H9 (cell line): ENCODE data around the gene ERMAP. TPM values are rescaled to one million over a fixed set of nuclear protein-coding genes. Genes with fewer than 3 reads are reported as not detected.

Experiments used
- DNase-seq: peaks from one replicate; pipeline ENCODE4 v3.0.0-alpha.2; 2017
- H2AFZ ChIP-seq: one replicate; pipeline ENCODE4 v1.6.1; 2013; ENCODE audit warnings: mild to moderate bottlenecking, low read length, control low read depth, moderate library complexity
- H2AK5ac ChIP-seq: 2 replicates; pipeline ENCODE4 v1.6.1; 2013; ENCODE audit warnings: low read length, control low read depth, mixed read lengths; ENCODE audit not compliant: insufficient read length
- H2BK120ac ChIP-seq: one replicate; pipeline ENCODE4 v1.6.1; 2013; ENCODE audit warnings: low read depth, mild to moderate bottlenecking, low read length, control low read depth, inconsistent platforms; ENCODE audit not compliant: poor library complexity, severe bottlenecking
- H2BK12ac ChIP-seq: 2 replicates; pipeline ENCODE4 v1.6.1; 2013; ENCODE audit warnings: low read length, control low read depth, mixed read lengths, low read depth; ENCODE audit not compliant: insufficient read length
- H2BK15ac ChIP-seq: 2 replicates; pipeline ENCODE4 v1.6.1; 2013; ENCODE audit warnings: low read depth, low read length, control low read depth
- H2BK20ac ChIP-seq: one replicate; pipeline ENCODE4 v1.6.1; 2013; ENCODE audit warnings: low read depth, mild to moderate bottlenecking, low read length, control low read depth, inconsistent platforms; ENCODE audit not compliant: poor library complexity, severe bottlenecking
- H2BK5ac ChIP-seq: 2 replicates; pipeline ENCODE4 v1.6.1; 2013; ENCODE audit warnings: low read length, control low read depth, mixed read lengths; ENCODE audit not compliant: insufficient read length
- H3K14ac ChIP-seq: 2 replicates; pipeline ENCODE4 v1.6.1; 2013; ENCODE audit warnings: low read length, control low read depth; ENCODE audit not compliant: insufficient read depth
- H3K18ac ChIP-seq: 2 replicates; pipeline ENCODE4 v1.6.1; 2013; ENCODE audit warnings: low read depth, mild to moderate bottlenecking, mixed read lengths, low read length, control low read depth; ENCODE audit not compliant: insufficient read length
- H3K23ac ChIP-seq: 2 replicates; pipeline ENCODE4 v1.6.1; 2013; ENCODE audit warnings: low read length, control low read depth, mixed read lengths, low read depth; ENCODE audit not compliant: insufficient read length
- H3K23me2 ChIP-seq: 2 replicates; pipeline ENCODE4 v1.6.1; 2013; ENCODE audit warnings: low read depth, mild to moderate bottlenecking, mixed read lengths, low read length, control low read depth; ENCODE audit not compliant: insufficient read length, poor library complexity, severe bottlenecking
- H3K27ac ChIP-seq: 2 replicates; pipeline ENCODE4 v1.5.1; 2013; ENCODE audit warnings: low read length, control low read depth, mixed read lengths, low read depth; ENCODE audit not compliant: insufficient read length
- H3K27me3 ChIP-seq: 2 replicates; pipeline ENCODE4 v1.6.1; 2013; ENCODE audit warnings: low read length, control low read depth, inconsistent platforms; ENCODE audit not compliant: insufficient read depth
- H3K4ac ChIP-seq: 2 replicates; pipeline ENCODE4 v1.6.1; 2013; ENCODE audit warnings: low read depth, mild to moderate bottlenecking, control low read depth, inconsistent platforms, low read length, moderate library complexity
- H3K4me1 ChIP-seq: 2 replicates; pipeline ENCODE4 v1.6.1; 2013; ENCODE audit warnings: low read length, control low read depth, inconsistent platforms; ENCODE audit not compliant: insufficient read depth
- H3K4me2 ChIP-seq: 2 replicates; pipeline ENCODE4 v1.6.1; 2013; ENCODE audit warnings: low read length, control low read depth, mixed read lengths; ENCODE audit not compliant: insufficient read length, insufficient read depth
- H3K56ac ChIP-seq: 2 replicates; pipeline ENCODE4 v1.6.1; 2013; ENCODE audit warnings: low read depth, mild to moderate bottlenecking, mixed read lengths, low read length, control low read depth; ENCODE audit not compliant: insufficient read length
- H3K79me1 ChIP-seq: 2 replicates; pipeline ENCODE4 v1.6.1; 2013; ENCODE audit warnings: low read depth, mild to moderate bottlenecking, moderate library complexity, low read length, control low read depth, inconsistent platforms; ENCODE audit not compliant: insufficient read depth, poor library complexity, severe bottlenecking
- H3K79me2 ChIP-seq: 2 replicates; pipeline ENCODE4 v1.6.1; 2013; ENCODE audit warnings: low read length, control low read depth, inconsistent platforms; ENCODE audit not compliant: insufficient read depth
- H3K9ac ChIP-seq: 2 replicates; pipeline ENCODE4 v1.6.1; 2013; ENCODE audit warnings: low read length, control low read depth, mixed read lengths; ENCODE audit not compliant: insufficient read length; ENCODE audit errors: extremely low read depth
- H3K9me3 ChIP-seq: one replicate; pipeline ENCODE4 v1.6.1; 2013; ENCODE audit warnings: low read depth, low read length, inconsistent platforms; ENCODE audit not compliant: control insufficient read depth
- H3T11ph ChIP-seq: one replicate; pipeline ENCODE4 v1.6.1; 2013; ENCODE audit warnings: mild to moderate bottlenecking, low read length, control low read depth, inconsistent platforms
- H4K20me1 ChIP-seq: one replicate; pipeline ENCODE4 v1.6.1; 2013; ENCODE audit not compliant: control insufficient read depth, insufficient read length, insufficient read depth
- H4K5ac ChIP-seq: 2 replicates; pipeline ENCODE4 v1.6.1; 2013; ENCODE audit warnings: low read depth, mild to moderate bottlenecking, mixed read lengths, low read length, control low read depth; ENCODE audit not compliant: insufficient read length
- H4K8ac ChIP-seq: replicated peaks from 2 replicates; pipeline ENCODE4 v1.6.1; 2013; ENCODE audit warnings: low read length, control low read depth, mixed read lengths, low read depth; ENCODE audit not compliant: insufficient read length
- H4K91ac ChIP-seq: 2 replicates; pipeline ENCODE4 v1.6.1; 2013; ENCODE audit warnings: low read depth, mild to moderate bottlenecking, moderate library complexity, mixed read lengths, low read length, control low read depth; ENCODE audit not compliant: insufficient read length
- H3K27ac Mint-ChIP-seq, 3 experiments: 2 replicates in 2 of 3; 3 replicates in 1 of 3; pipeline ENCODE4 v1.8.0; 2020 to 2021; ENCODE audit warnings: mixed read lengths in 3 of 3, mild to moderate bottlenecking in 1 of 3, moderate library complexity in 1 of 3
- H3K27me3 Mint-ChIP-seq: 2 replicates; pipeline ENCODE4 v1.8.0; 2021; ENCODE audit warnings: low read depth, mild to moderate bottlenecking, moderate library complexity, mixed read lengths
- H3K36me3 Mint-ChIP-seq, 3 experiments: 2 replicates in 2 of 3; 3 replicates in 1 of 3; pipeline ENCODE4 v1.8.0; 2020 to 2021; ENCODE audit warnings: low read depth in 3 of 3, mixed read lengths in 3 of 3; ENCODE audit not compliant: insufficient read depth in 1 of 3
- H3K4me1 Mint-ChIP-seq, 2 experiments: 2 replicates each; pipeline ENCODE4 v1.8.0; 2020; ENCODE audit warnings: mixed read lengths in 2 of 2
- H3K4me3 Mint-ChIP-seq, 2 experiments: 2 replicates in 1 of 2; 3 replicates in 1 of 2; pipeline ENCODE4 v1.8.0; 2020 to 2021; ENCODE audit warnings: mild to moderate bottlenecking in 2 of 2, mixed read lengths in 2 of 2, moderate library complexity in 1 of 2
- H3K9me3 Mint-ChIP-seq, 2 experiments: 2 replicates in 1 of 2; 3 replicates in 1 of 2; pipeline ENCODE4 v1.8.0; 2020; ENCODE audit warnings: mild to moderate bottlenecking in 2 of 2, mixed read lengths in 2 of 2, moderate library complexity in 1 of 2
- CTCF ChIP-seq: fragments of 200-600 bp; sonication (generic); conservative IDR thresholded peaks from 3 replicates; pipeline ENCODE4 v1.8.0; 2021; ENCODE audit warnings: antibody characterized with exemption, mild to moderate bottlenecking
- WGBS: extraction: QIAGEN DNeasy Blood & Tissue Kit; methylation state at CpG from one replicate; pipeline ENCODE4 v1.1.7; 2013; ENCODE audit warnings: missing lambda C conversion rate, low lambda C conversion rate, mixed read lengths; ENCODE audit not compliant: insufficient read length; ENCODE audit errors: extremely low coverage; 5-methylcytosine and 5-hydroxymethylcytosine counted together
- total RNA-seq: library from RNA; stranded (reverse); gene quantifications from 2 replicates; pipeline ENCODE4 v1.2.1, GENCODE V29; 2021

ERMAP gene
- total RNA-seq, 1 experiment from 2014 or later: 4.5 TPM

DNA sequence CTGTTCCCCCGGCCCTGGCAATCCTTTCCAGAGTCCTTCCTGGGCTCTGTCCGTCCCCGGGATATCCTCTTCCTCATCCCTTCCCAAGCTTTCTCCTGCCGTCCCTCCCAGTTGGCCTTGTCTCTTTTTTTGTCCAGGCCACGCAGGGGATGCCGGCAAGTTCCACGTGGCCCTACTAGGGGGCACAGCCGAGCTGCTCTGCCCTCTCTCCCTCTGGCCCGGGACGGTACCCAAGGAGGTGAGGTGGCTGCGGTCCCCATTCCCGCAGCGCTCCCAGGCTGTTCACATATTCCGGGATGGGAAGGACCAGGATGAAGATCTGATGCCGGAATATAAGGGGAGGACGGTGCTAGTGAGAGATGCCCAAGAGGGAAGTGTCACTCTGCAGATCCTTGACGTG lies 13.7 kb downstream of the ERMAP start:
- H3K23ac ChIP-seq: no peak overlapping the region
- peak overlapping the region in 1 of 3 experiments; percentile 49; a peak in 1 of 7 replicates for H3K27ac Mint-ChIP-seq
- H3K9me3 Mint-ChIP-seq: no peaks in the 10 kb centered on the region
- no peak overlapping the region for H3K9ac ChIP-seq
- H3K56ac ChIP-seq: no peak overlapping the region
- no peak overlapping the region for H4K91ac ChIP-seq
- no peak overlapping the region for H3K18ac ChIP-seq
- H3K9me3 ChIP-seq: no peaks in the 10 kb centered on the region
- H3K4me2 ChIP-seq: no peak overlapping the region
- H2BK12ac ChIP-seq: no peak overlapping the region
- TF ChIP-seq CTCF: peak; percentile 37
- peaks cover 3% of the 10 kb centered on the region in 2 experiments; a peak in 1 of 4 replicates for H3K4me1 Mint-ChIP-seq
- no peak overlapping the region for H3K4me3 Mint-ChIP-seq
- no peak overlapping the region for H2BK15ac ChIP-seq
- no peaks in the 10 kb centered on the region for H3K36me3 Mint-ChIP-seq
- no peak overlapping the region for H2BK120ac ChIP-seq
- no peak overlapping the region for H2BK5ac ChIP-seq
- no peaks in the 10 kb centered on the region for H3K27me3 Mint-ChIP-seq
- H3K79me2 ChIP-seq: no peaks in the 10 kb centered on the region
- no peak overlapping the region for H3K27ac ChIP-seq
- H4K5ac ChIP-seq: no peak overlapping the region
- H3K27me3 ChIP-seq: no peaks in the 10 kb centered on the region
- no peak overlapping the region for H3K4ac ChIP-seq
- H2AFZ ChIP-seq: no peak overlapping the region
- H3T11ph ChIP-seq: no peak overlapping the region
- H3K4me1 ChIP-seq: 0 out of 2 replicates have a peak, but pooled peaks cover 3% of the 10 kb centered on the region
- DNase-seq: peak; percentile 37
- no peak overlapping the region for H3K14ac ChIP-seq
- H4K8ac ChIP-seq: no peak overlapping the region
- H4K20me1 ChIP-seq: no peaks in the 10 kb centered on the region
- no CpG with 5 or more reads among the region's 17 CpGs for WGBS
- no peaks in the 10 kb centered on the region for H3K79me1 ChIP-seq
- no peaks in the 10 kb centered on the region for H3K23me2 ChIP-seq
- no peak overlapping the region for H2AK5ac ChIP-seq
- no peak overlapping the region for H2BK20ac ChIP-seq
